ENCODE measurements around the gene MSRB1. TPM values are rescaled to one million over a fixed set of nuclear protein-coding genes. Genes with fewer than 3 reads are reported as not detected.

MSRB1 gene
- total RNA-seq, 2 experiments from 2014 or later = 17.9 TPM

DNA sequence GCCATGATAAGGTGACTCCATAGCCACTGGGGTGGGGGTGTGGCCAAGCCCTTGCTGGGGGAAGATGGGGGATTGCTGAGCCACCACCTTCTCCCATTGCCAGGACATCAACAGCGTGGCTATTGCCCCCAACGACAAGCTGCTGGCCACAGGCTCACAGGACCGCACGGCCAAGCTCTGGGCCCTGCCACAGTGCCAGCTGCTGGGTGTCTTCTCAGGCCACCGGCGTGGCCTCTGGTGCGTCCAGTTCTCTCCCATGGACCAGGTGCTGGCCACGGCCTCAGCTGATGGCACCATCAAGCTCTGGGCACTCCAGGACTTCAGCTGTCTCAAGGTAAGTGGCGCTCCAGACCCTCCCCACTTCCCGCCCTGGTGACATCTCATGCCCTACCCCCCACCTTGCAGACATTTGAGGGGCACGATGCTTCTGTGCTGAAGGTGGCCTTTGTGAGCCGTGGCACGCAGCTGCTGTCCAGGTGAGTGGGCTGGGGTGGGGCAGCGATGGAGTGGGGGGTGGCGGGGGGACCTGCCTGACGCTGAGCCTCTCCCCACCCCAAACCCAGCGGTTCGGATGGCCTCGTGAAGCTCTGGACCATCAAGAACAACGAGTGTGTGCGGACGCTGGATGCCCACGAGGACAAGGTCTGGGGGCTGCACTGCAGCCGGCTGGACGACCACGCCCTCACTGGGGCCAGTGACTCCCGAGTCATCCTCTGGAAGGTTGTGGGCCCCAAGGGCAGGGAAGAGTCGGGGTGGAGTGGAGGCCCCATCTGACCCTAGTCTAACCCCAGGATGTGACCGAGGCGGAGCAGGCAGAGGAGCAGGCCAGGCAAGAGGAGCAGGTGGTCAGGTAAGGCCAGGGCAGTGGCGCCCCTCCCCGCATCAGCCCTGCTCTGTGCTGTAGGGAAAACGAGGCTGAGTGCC, 34.2 kb upstream of the MSRB1 start:
- DNase-seq = no peak
- Mint-ChIP-seq H3K27ac (no peak overlapping the region), H3K4me3 (no peak overlapping the region), H3K4me1 (peaks cover 15% of the 10 kb centered on the region), H3K36me3 (ENCODE audit: low read depth) (peaks cover 18% of the 10 kb centered on the region), H3K27me3 (peaks cover 16% of the 10 kb centered on the region), H3K9me3 (no peaks in the 10 kb centered on the region)
- CTCF ChIA-PET = no interaction called here
- POLR2A ChIA-PET = interaction anchor here (1.1 to 12.7 kb wide), 4 partner anchors 13 to 177 kb away, joined by 3 to 149 read pairs (median 4); partner anchors contain the start of genes NDUFB10, RNF151 and RPS2

DNA sequence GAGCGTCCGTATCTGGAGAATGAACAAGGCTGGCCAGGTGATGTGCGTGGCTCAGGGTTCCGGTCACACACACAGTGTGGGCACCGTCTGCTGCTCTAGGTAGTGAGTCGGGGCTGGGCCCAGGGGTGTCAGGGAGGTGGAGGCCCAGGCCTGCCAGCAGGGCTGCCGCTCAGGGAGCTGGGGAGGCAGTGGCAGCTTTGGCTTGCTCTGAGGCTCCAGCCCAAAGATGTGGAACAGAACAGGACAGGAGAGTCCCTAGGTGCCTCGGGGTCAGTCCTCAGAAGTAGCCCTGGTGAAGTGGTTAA, 33.2 kb upstream of the MSRB1 start:
- CTCF ChIA-PET = no interaction called here
- Mint-ChIP-seq H3K4me1 (peaks cover 20% of the 10 kb centered on the region), H3K27me3 (peaks cover 7% of the 10 kb centered on the region), H3K4me3 (no peak overlapping the region), H3K27ac (no peak overlapping the region), H3K9me3 (no peaks in the 10 kb centered on the region), H3K36me3 (ENCODE audit: low read depth) (peaks cover 25% of the 10 kb centered on the region)
- no peak for DNase-seq
- POLR2A ChIA-PET = interaction anchor here (12.7 kb wide), 1 partner anchor 12 kb away, joined by 149 read pairs; the partner anchor contains the start of genes NDUFB10, RNF151 and RPS2

DNA sequence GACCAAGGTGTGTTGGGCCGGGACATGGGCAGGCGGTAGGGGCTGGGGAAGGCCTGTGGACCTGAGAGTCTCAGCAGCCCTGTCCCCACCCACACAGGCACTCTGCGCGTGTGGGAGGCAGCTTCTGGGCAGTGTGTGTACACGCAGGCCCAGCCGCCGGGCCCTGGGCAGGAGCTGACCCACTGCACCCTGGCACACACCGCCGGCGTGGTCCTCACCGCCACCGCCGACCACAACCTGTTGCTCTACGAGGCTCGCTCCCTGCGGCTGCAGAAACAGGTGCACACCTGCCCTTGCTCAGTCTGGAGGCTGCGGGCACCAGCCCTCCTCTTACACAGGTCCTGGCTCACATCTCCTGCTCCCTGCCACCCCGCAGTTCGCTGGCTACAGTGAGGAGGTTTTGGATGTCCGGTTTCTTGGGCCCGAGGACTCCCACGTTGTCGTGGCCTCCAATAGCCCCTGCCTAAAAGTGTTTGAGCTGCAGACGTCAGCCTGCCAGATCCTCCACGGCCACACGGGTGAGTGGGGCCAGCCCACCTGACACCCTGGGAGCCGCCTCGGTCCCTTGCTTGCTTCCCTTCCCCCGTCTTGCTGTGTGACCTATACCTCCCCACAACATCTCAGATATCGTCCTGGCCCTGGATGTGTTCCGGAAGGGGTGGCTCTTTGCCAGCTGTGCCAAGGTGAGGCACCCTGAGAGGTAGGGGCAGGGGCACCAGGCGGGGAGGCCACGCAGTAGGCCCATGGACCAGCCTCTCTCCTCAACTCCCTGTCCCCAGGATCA, 32.6 kb upstream of the MSRB1 start:
- H3K4me3 Mint-ChIP-seq = no peak overlapping the region
- H3K27ac Mint-ChIP-seq = no peak overlapping the region
- no peaks in the 10 kb centered on the region for H3K9me3 Mint-ChIP-seq
- no peak for DNase-seq
- peaks cover 25% of the 10 kb centered on the region for H3K36me3 Mint-ChIP-seq (ENCODE audit: low read depth)
- ChIA-PET CTCF (no interaction called here), POLR2A (interaction anchor here (12.7 kb wide), 1 partner anchor 12 kb away, joined by 149 read pairs; the partner anchor contains the start of genes NDUFB10, RNF151 and RPS2)
- H3K27me3 Mint-ChIP-seq = peaks cover 5% of the 10 kb centered on the region
- peaks cover 25% of the 10 kb centered on the region for H3K4me1 Mint-ChIP-seq

- H3K4me1 Mint-ChIP-seq = peaks cover 29% of the 10 kb centered on the region
- ChIA-PET POLR2A (interaction anchor here (1.7 to 12.7 kb wide), 3 partner anchors 9 to 11 kb away, joined by 8 to 149 read pairs (median 47); partner anchors contain the start of genes GFER, NDUFB10, RNF151 and RPS2), CTCF (no interaction called here)
- H3K9me3 Mint-ChIP-seq = no peaks in the 10 kb centered on the region
- H3K27me3 Mint-ChIP-seq = no peaks in the 10 kb centered on the region
- H3K36me3 Mint-ChIP-seq (ENCODE audit: low read depth) = peaks cover 24% of the 10 kb centered on the region
- no peak for DNase-seq
- peak overlapping the region; percentile 17 for H3K4me3 Mint-ChIP-seq
- no peak overlapping the region for H3K27ac Mint-ChIP-seq
Observed at GRCh38 chr16:1974157-1975070, 31.4 kb upstream of the MSRB1 start.

DNA sequence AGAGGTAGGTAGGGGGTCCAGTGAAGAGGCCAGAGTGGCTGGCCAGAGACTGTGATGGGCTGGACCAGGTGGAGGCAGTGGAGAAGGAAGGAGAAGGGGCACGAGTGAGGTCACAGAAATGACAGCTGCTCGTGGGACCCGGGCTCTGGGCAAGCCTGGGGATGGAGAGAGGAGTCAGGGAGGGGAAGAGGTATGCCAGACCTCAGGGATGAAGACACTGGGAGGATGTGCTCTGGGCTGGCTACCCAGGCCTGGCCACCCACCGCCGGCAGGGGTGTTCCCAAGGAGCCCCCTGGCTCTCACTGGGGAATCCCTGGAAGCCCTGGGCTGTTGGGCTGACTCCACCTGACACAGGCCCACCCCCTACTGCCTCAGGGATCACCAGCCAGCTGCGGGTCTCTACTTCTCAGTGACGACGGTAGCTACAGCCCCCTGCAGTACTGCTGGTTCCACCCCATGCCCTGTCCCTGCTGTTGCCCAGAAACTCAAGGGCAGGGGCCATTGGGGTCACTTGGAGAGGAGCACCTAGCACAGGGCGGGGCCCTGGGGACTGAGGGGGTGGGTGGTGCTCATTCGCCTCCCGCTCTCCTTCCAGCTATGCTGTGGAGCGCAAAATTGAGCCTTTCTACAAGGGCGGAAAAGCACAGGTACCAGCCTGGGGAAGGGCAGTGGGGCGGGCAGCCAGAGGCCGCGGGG, 30.6 kb upstream of the MSRB1 start:
- ChIA-PET CTCF (no interaction called here), POLR2A (interaction anchor here (0.8 to 3.9 kb wide), 3 partner anchors 9 to 11 kb away, joined by 3 to 47 read pairs (median 8); partner anchors contain the start of genes GFER and RPS2)
- Mint-ChIP-seq H3K4me3 (no peak overlapping the region), H3K4me1 (peaks cover 29% of the 10 kb centered on the region), H3K27me3 (no peaks in the 10 kb centered on the region), H3K27ac (no peak overlapping the region), H3K36me3 (ENCODE audit: low read depth) (peaks cover 23% of the 10 kb centered on the region), H3K9me3 (no peaks in the 10 kb centered on the region)
- no peak for DNase-seq

DNA sequence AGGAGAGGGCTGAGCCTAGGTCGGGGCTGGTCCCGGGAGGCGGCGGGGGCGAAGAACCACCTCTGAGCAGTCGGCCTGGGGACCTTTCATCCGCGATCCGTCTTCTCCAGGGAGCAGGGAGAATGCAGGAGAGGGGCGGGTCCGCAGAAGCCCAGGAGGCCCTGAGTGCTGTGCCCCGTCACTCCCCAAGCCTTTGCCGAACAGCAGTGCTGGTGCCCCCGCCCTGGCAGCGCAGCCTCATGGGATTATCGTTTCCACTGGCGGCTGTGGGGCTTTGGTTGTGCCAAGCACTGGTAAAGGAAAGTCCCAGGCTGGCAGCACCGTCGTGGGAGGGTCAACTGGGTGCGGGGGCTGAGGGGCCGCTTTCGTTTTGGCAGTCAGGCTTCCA, 29.5 kb upstream of the MSRB1 start:
- H3K27me3 Mint-ChIP-seq = no peaks in the 10 kb centered on the region
- peak overlapping the region; percentile 90 for H3K4me3 Mint-ChIP-seq
- peaks cover 31% of the 10 kb centered on the region for H3K4me1 Mint-ChIP-seq
- peak; percentile 28 for DNase-seq
- ChIA-PET POLR2A (interaction anchor here (0.7 to 3.9 kb wide), 10 partner anchors 8 to 190 kb away, joined by 3 to 48 read pairs (median 6); partner anchors contain the start of genes GFER, NDUFB10, NOXO1 and NUBP2), CTCF (interaction anchor here (0.8 to 2.3 kb wide), 2 partner anchors 32 to 168 kb away, joined by 3 to 8 read pairs; no protein-coding TSS in a partner anchor)
- no peaks in the 10 kb centered on the region for H3K9me3 Mint-ChIP-seq
- peaks cover 20% of the 10 kb centered on the region for H3K36me3 Mint-ChIP-seq (ENCODE audit: low read depth)
- H3K27ac Mint-ChIP-seq = peak overlapping the region; percentile 95

DNA sequence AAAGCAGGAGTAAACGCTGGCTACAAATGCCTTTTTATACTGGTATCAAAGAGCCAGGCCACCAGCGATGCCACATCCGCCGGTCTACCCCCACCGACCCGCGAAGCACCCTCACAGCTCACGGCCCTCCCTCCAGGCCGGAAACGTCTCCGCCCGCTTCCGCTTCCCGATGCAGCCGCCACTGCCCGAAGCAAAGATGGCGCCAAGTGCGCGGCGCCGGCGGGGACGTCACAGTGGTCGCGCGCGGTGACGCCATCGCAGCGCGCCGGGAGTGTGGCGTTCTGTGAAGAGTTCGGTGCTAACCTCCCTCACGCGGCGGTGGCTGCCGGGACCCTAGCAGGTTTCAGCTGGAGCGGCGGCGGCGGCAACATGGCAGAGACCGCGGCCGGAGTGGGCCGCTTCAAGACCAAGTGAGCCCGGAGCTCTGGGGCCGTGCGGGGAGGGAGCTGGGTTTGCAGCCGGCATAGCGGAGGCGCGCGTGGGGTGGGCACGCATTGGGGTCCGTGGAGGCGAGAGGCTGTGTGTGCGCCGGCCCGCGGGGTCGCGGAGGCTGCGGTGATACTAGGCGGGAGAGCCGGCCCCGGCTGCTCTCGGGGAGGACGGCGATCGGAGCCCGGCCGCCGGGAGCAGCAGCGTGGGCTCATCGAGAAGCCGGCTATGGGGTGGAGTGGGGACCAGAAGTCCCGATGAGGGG, 28.9 kb upstream of the MSRB1 start, which contains the start of gene TBL3:
TBL3 (plus strand) TSS at position 258 of the 694 bp plus-strand sequence; CDS start at position 370, 112 bp downstream.
- CTCF ChIA-PET = interaction anchor here (0.7 to 2.3 kb wide), 7 partner anchors 11 to 183 kb away, joined by 3 to 8 read pairs (median 3); partner anchors contain the start of genes GFER and TRAF7
- Mint-ChIP-seq H3K4me3 (peak within 1 kb of the TSS; percentile 90), H3K9me3 (no peaks in the 10 kb centered on the region)

GRCh38 chr16:1968146-1968953, 25.4 kb upstream of the MSRB1 start:
- no peak for DNase-seq
- POLR2A ChIA-PET = interaction anchor here (9.7 kb wide), 1 partner anchor 12 kb away, joined by 149 read pairs; the partner anchor contains the start of genes GFER and NOXO1
- peaks cover 31% of the 10 kb centered on the region for H3K36me3 Mint-ChIP-seq (ENCODE audit: low read depth)
- no peak overlapping the region for H3K4me3 Mint-ChIP-seq
- H3K4me1 Mint-ChIP-seq = peaks cover 47% of the 10 kb centered on the region
- CTCF ChIA-PET = no interaction called here
- H3K27me3 Mint-ChIP-seq = no peaks in the 10 kb centered on the region
- no peaks in the 10 kb centered on the region for H3K9me3 Mint-ChIP-seq
- no peak overlapping the region for H3K27ac Mint-ChIP-seq

More for the DNA sequence above, 28.9 kb upstream of the MSRB1 start, which contains the start of gene TBL3:
- Mint-ChIP-seq H3K4me1 (peaks cover 34% of the 10 kb centered on the region), H3K36me3 (ENCODE audit: low read depth) (peaks cover 22% of the 10 kb centered on the region), H3K27me3 (no peaks in the 10 kb centered on the region), H3K27ac (peak within 1 kb of the TSS; percentile 95)
- DNase-seq = peak; percentile 98
- POLR2A ChIA-PET = interaction anchor here (0.7 to 3.9 kb wide), 14 partner anchors 9 to 189 kb away, joined by 3 to 48 read pairs (median 5); partner anchors contain the start of genes GFER, MSRB1, NDUFB10 and NOXO1

DNA sequence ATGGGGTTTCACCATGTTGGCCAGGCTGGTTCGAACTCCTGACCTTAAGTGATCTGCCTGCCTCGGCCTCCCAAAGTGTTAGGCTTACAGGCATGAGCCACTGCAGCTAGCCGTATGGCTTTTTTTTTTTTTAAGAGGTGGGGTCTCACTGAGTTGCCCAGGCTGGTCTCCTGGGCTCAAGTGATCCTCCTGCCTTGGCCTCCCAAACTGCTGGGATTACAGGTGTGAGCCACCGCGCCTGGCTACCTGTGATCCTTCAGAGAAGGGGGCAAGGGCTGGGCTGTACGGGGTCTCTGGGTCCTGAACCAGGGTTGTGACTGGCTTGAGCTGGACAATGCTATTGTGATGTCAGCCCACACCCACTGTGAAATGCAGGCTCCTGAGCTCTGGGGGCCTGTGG, 23.5 kb upstream of the MSRB1 start, which contains the start of gene RNF151:
RNF151 (plus strand) TSS at position 397 of the 400 bp plus-strand sequence. CDS start 26 bp downstream, outside the sequence.
- no peak for DNase-seq
- Mint-ChIP-seq H3K36me3 (ENCODE audit: low read depth) (peaks cover 43% of the 10 kb centered on the region), H3K27me3 (no peaks in the 10 kb centered on the region), H3K4me3 (peak within 1 kb of the TSS; percentile 84), H3K4me1 (peaks cover 51% of the 10 kb centered on the region), H3K9me3 (no peaks in the 10 kb centered on the region), H3K27ac (peak within 1 kb of the TSS; percentile 92)
- ChIA-PET POLR2A (interaction anchor here (2.2 to 9.7 kb wide), 6 partner anchors 12 to 188 kb away, joined by 11 to 149 read pairs (median 33); partner anchors contain the start of genes GFER, MSRB1, NOXO1 and RPL3L), CTCF (interaction anchor here (2.2 to 2.6 kb wide), 2 partner anchors 23 to 174 kb away, joined by 10 to 12 read pairs; partner anchors contain the start of gene MSRB1)

GRCh38 chr16:1965396-1966001, 22.5 kb upstream of the MSRB1 start:
- Mint-ChIP-seq H3K36me3 (ENCODE audit: low read depth) (peaks cover 51% of the 10 kb centered on the region), H3K4me1 (peaks cover 53% of the 10 kb centered on the region), H3K27ac (peak overlapping the region; percentile 92), H3K27me3 (no peaks in the 10 kb centered on the region), H3K9me3 (no peaks in the 10 kb centered on the region), H3K4me3 (peak overlapping the region; percentile 84)
- DNase-seq = no peak
- ChIA-PET CTCF (interaction anchor here (0.7 to 2.6 kb wide), 5 partner anchors 10 to 183 kb away, joined by 3 to 12 read pairs (median 4); partner anchors contain the start of genes MSRB1, NUBP2 and SPSB3), POLR2A (interaction anchor here (0.7 to 9.7 kb wide), 24 partner anchors 8 to 1285 kb away, joined by 3 to 149 read pairs (median 9); partner anchors contain the start of genes CHTF18, EME2, FAHD1 and GFER)
